CD4-positive, alpha-beta T cell treated with Interleukin-4 for 1 hour (primary cell): Measurements from ENCODE around the gene IQCM.

Experiments used
- DNase-seq, 2 donors: peaks; one replicate each; pipeline ENCODE4 v3.0.0-alpha.2; 2020 to 2022

The IQCM gene

DNA sequence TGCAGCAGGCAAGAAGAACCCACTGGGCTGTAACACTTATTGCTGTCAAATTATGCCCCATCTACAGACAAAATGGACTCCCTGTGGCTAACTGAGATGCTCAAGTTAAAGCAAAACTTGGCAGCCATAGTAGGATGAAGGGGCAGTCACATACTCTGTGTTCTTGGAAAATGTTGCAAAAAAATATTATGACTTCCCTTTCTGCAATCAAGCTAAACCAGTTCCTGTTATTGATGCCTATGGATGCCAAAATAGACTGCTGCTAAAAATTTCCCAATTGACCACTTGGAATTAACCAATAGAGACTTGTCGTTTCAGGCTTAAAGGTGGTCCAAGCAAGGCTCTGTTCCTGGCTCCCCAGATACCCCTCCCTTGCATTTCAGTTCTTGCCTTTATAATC, 49.5 kb downstream of the IQCM start:
- DNase-seq, result no peak

DNA sequence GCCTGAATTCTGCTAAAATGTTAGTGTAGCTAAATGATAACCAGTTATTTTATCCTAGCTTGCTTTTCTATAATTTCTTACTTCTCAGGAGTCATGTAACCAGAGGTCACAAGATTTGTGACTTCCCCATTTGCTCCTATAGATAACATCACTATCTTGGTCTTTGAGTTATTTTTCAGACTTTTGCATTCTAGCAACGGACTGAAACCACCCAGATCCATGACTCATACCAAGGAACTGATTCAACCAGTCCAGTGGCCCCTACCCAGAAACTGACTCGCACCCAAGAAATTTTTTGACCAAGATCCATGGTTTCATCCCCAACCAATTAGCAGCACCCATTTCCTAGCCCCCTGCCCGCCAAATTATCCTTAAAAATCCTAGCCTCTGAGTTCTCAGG, 50.0 kb downstream of the IQCM start:
- no peak for DNase-seq

- DNase-seq, result no peak
These were observed 59.7 kb downstream of the IQCM start for GRCh38 chr4:149755969-149756368.

GRCh38 chr4:149754526-149754925, 61.1 kb downstream of the IQCM start:
- no peak for DNase-seq

- DNase-seq, result no peak
These were observed 62.9 kb downstream of the IQCM start for GRCh38 chr4:149752729-149753128.

- DNase-seq, result no peak
These were observed 64.5 kb downstream of the IQCM start for GRCh38 chr4:149751174-149751573.

GRCh38 chr4:149749784-149750183, 65.9 kb downstream of the IQCM start:
- DNase-seq, result no peak

- DNase-seq, result no peak
These were observed 68.0 kb downstream of the IQCM start for GRCh38 chr4:149747646-149748045.

DNA sequence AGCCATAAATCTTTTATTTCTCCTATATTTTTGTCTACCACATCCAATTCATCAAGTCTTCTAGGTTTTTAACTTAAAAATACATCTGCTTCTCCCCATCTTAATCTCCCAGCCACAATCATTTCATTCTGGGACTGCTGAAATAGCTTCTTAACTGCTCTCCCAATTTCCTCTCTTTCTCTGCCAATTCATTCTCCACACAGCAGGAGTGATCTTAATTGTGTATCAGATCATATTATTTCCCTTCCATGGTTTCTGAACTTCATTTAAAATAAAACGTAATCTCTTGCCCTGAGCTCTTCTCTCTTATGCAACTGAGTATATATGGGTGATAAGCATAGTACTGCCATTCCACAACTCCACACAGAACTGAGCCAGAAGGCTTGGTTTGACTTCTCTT, 69.4 kb downstream of the IQCM start:
- no peak for DNase-seq

DNA sequence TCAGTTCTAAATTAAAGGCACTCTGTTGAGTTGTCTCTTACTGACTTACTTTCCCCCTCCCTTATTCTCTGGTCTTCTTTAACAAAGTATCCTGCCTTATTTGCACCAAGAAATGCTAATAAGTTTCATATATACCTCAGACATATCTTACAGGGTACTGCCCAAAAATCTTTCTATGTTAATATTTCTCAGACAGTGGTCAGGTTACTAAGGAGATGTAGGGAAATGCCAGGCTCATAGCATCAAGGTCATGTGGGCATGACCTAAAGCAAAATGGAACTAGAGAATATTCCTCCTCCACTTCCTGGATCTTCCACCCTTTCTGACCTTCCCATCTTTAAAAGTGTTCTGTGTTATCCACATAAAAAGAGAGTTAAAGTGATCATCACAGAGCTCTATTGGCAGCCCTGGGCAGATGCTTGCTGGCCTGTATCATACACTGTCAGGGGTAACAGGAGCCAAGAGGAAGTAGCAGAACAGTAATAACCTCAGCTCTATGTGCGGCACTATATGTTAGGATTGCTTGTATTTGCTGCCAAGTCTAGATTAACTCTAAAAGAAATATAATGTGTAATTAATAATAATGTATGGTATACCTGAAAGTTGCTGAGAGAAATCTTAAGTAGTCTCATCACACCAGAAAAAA, 74.3 kb downstream of the IQCM start:
- no peak for DNase-seq

DNA sequence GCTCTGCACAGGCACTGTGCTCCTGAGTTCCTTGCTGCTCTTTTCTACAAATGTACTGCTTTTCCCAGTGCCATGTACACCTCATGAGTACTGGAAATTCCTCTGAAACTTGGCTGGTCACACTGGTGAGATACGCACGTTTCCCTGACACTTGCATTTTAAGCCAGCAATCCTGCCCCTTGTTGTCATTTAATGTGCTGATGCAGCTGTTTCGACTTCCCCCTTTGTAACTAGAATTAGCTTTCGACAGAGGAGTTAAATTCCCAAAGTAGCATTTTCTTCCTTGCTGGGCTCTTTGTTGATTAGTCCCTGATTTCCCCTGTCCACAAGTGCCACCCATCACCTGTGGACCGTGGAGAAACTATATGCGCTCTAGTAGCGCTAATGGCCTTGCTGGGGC, 77.5 kb downstream of the IQCM start:
- DNase-seq, result no peak

DNA sequence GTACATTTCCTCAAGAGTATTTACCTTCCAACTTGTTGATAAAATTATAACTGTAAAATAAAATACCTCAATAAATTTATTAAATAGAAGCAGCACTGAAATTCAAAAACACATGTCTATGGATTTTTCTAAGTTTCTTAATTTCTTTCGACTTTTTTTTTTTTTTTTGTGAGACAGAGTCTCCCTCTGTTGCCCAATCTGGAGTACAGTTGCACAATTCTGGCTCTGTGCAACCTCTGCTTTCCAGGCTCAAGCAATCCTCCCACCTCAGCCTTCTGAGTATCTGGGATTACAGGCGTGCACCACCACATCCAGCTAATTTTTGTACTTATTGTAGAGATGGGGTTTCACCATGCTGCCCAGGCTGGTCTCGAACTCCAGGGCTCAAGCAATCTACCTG, 79.8 kb downstream of the IQCM start:
- no peak for DNase-seq

- no peak for DNase-seq
These were observed 87.2 kb downstream of the IQCM start for GRCh38 chr4:149728444-149728843.

DNA sequence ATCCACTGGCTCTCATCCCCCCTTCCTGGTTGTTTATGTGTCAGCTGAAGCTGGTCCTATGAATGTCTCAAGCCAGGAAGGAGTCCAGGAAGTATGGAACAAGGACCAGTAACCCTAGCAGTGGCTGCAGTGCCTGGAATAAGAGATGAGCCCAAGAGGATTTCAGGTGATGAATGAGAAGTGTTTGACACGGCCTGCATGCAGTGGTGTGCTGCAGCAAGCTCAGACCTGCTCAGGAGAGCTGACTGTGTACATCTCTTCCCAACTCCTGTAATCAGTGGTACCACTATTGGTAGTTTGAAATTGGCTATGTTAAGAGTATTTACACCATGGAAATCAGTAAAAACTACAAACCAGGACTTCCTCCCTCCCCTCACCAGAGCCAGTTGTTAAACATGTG, 88.0 kb downstream of the IQCM start:
- DNase-seq, result no peak

DNA sequence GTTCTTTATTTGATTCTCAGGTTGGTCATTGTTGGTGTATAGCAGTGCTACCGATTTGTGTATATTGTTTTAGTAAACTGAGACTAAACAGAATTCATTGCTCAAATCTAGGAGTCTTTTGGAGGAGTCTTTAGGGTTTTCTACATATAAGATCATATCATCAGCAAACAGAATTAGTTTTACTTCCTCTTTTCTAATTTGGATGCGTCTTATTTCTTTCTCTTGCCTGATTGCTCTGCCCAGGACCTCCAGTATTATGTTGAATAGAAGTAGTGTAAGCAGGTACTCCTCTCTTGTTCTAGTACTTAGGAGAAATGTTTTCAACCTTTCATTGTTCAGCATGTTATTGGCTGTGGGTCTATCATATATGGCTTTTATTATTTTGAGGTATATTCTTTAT, 92.6 kb downstream of the IQCM start:
- DNase-seq, result no peak

DNA sequence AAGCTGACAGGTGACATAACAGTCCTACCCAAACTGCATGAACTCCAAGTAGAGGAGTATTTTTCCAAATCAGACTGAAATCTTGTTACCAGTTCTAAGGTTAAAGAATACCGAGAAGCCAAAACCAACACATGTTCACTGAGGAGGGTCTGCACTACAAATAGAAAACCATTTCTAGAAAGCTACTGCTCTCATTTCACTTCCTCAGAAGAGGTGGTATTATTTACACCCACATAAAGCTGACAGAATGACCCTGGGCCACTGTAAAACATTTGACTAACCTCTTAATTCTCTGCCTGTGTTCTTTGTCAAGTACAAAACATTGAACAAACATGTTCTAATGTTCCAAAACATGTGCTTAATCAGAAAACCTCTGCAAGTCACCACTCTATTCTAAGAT, 95.8 kb downstream of the IQCM start:
- no peak for DNase-seq

GRCh38 chr4:149719357-149719756, 96.3 kb downstream of the IQCM start:
- no peak for DNase-seq

GRCh38 chr4:149718500-149718899, 97.1 kb downstream of the IQCM start:
- DNase-seq, result no peak

DNA sequence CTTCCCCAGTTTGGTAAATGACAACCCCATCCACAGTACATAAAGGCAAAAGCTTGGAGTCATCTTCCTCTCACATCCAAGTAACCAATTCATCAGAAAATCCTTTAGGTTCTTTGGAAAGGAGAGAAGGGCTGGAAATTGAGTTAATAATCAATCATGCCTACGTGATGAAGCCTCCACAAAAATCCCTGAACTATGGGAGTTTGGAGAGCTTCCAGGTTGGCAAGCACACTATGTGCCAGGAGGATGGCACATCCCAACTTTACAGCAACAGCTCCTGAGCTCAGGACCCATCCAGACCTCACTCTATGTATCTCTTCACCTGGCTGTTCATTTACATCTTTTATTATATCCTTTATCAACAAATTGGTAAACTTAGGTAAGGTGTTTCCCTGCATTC, 98.9 kb downstream of the IQCM start:
- no peak for DNase-seq

- no peak for DNase-seq
These were observed 99.6 kb downstream of the IQCM start for GRCh38 chr4:149715822-149716585.

DNA sequence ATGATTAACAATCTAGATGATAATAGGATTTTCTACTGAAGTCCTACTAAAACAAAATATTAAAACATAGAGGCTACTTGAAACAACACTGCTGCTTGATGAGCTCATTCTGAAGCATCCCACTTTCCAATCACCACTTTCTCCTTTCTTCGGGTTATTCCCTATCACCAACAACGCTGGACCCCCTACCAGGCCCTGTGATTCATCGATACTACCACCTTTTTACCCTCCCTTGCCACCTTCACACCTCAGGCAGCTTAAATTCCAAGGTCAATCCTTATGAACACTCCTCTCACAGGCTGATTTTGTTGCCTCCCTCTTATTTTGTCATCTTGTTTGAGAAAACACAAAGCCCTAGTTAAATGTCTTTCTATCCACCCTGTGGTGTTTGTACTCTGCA, 102.6 kb downstream of the IQCM start:
- DNase-seq, result no peak

GRCh38 chr4:149711593-149712365, 103.9 kb downstream of the IQCM start:
- no peak for DNase-seq

GRCh38 chr4:149709640-149710039, 106.0 kb downstream of the IQCM start:
- DNase-seq, result no peak

- DNase-seq, result no peak
These were observed 107.0 kb downstream of the IQCM start for GRCh38 chr4:149708513-149709130.
